HG03520 (cell line): Measurements from ENCODE around the gene HDAC4.

Experiments used
- ATAC-seq: cut with Tn5 transposase; IDR thresholded peaks from one replicate; pipeline ENCODE4 v1.9.1; 2021; ENCODE audit warnings: mild to moderate bottlenecking, moderate library complexity; ENCODE audit not compliant: unreplicated experiment

The HDAC4 gene

DNA sequence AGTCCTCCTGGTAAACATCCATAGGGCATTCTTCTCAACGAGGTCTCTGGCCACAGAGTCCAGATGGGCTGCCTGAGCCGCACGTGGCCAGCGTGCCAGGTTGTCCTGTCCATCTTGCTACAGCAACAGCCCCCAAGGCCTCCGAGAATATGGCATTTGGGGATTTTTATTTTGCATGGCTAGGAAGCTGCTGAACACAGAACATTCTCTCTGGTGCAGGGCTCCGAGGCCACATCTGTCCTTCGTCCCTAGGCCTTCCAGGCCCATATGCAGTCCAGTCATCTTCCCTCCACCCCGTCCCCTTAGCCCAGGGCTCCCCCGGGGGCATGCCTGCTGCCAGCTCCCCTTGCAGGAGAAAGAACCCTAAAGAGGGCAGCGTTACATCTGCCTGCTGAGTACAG, 2.3 kb downstream of the HDAC4 start:
- no peak for ATAC-seq

GRCh38 chr2:239397931-239398471, 2.8 kb downstream of the HDAC4 start:
- no peak for ATAC-seq

- no peak for ATAC-seq
Measured at GRCh38 chr2:239396881-239397681, 3.7 kb downstream of the HDAC4 start.

DNA sequence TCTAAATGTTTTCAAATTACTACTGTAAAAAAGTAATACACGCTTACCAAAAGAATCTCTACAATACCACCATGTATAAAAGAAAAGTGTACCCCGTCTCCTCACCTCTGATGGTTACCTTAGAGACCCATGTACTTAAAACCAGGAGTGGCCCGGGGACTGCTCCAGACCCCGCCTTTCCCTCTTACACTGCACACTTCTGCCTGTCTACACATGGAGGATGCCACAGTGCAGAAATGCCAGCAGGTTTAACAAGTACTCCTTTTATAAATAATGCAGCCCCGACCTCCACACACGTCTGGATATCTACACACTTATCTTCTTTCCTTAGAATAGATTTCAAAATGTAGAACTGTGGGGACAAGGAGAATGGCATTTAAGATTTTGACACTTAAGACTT, 5.3 kb downstream of the HDAC4 start:
- ATAC-seq = no peak

DNA sequence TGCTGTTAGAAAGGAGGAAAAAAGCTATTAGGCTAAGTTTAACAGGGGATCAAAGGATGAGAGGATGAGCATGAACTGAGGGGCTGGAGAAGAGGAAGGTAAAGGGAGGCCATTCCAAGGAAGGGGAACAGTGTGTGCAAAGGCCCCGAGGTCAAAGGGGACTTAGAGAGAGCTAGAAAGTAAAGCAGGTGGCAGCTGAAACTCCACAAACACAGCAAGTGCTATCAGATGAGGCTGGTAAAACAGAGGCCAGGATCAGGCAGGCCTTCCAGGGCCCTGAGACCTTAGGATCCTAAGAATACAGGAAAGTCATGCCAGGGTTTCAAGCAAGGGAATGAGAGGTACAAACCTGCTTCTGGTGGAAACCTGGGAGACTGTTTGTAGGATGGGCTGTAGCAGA, 5.8 kb downstream of the HDAC4 start:
- ATAC-seq = no peak

GRCh38 chr2:239394346-239394945, 6.4 kb downstream of the HDAC4 start:
- no peak for ATAC-seq

- no peak for ATAC-seq
Measured at GRCh38 chr2:239393941-239394340, 6.9 kb downstream of the HDAC4 start.

DNA sequence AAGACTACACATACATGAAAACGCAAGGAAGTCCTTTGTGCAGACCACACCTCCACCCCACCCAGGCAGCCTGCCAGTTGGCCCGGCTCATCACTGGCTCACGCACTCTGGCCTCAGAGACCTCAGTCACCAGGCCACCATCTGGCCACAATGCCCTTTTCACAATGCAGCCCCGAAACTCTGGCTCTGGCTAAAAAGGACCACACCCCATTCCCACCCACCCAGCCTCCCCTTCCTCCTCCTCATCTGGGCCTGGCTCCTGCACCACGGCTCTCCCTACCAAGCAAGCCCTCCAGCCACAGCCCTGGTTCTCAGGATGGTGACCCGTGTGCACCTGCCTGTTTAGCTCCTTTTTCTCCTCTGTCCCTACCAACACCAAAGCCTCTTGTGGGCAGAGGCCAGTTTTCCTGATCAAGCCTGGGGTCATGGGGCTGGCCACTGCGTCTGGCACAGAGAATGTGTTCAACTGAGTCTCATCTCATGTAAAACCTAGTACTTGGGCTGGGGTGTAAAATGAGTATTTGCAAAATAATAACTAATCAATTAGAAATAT, 7.4 kb downstream of the HDAC4 start:
- ATAC-seq = no peak

- ATAC-seq = no peak
Measured at GRCh38 chr2:239392688-239393387, 8.0 kb downstream of the HDAC4 start.

- ATAC-seq = no peak
Measured at GRCh38 chr2:239392072-239392357, 8.8 kb downstream of the HDAC4 start.

- ATAC-seq = no peak
Measured at GRCh38 chr2:239391286-239392071, 9.3 kb downstream of the HDAC4 start.

DNA sequence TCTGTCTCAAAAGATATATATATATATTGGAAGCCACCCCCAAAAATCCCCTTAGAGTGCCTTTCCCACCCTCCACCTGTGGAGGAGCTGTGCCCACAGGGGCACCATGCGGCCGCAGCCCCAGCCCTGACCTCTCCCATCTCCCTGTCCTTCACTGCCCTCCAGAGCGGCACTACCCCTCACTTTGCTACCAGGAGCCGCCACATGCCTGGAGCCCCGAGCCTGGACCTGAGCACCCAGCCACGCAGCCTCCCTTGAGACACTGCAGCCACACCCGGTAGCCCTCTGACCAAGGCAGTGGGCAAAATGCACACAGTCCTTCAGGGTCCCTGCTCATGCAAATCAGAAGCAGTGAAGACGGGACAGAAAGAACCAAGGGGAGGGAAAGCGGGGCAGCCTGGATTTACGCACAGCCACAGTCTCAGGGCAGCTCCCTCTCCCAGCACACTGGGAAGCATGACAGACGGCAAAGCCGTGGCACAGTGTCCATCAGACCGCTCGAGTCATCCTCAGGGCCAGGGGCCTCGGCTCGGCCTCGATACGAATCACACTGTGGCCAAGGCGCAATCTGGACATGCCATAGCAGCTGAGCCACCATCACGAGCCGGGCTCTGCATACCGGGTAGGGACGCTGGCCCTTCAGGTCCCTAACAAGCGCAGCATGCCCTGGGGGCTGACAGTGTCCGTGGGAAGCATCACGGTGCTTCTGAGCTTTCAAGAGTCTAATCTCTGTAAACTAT, 10.1 kb downstream of the HDAC4 start:
- ATAC-seq = no peak

- ATAC-seq = no peak
Measured at GRCh38 chr2:239389414-239390329, 11.1 kb downstream of the HDAC4 start.

DNA sequence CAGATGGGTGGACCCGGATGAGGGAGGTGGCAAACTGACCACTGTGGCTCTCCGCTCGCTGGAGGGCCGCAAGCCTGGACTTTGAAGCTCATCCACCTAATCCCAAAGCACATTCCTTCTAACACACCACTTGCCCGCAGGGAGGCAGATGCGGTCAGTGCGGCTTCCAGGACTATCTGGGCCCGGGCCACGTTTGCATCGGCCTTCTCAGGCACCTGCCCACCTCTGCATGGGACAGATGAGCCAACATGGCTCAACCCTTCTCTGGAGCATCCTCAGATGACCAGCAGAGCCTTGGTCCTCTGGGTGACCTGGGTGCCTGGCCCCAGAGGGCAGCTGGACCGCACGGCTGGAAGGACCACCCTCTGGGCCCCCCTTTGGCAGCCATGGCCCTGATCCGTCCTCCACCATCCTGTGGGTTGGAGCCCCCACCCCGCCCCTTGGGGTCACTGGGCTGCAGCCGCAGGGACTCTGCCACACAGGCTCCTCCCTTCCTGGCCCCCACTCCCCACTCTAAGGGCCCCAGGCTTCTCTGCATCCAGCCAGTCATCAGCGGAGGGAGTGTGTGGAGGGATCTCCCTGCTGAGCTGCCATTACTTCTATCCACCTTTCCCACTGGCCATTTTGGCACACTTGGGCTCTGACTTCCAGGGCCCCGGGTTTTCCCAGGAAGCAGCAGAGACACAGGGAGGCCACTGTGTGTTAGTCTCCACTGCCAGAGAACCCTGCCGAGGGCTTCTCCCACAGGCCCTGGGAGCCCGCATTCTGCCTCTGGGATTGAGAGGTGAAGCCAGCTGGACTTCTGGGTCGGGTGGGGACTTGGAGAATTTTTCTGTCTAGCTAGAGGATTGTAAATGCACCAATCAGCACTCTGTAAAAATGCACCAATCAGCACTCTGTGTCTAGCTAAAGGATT, 12.3 kb downstream of the HDAC4 start:
- no peak for ATAC-seq

GRCh38 chr2:239387811-239388210, 13.0 kb downstream of the HDAC4 start:
- no peak for ATAC-seq

DNA sequence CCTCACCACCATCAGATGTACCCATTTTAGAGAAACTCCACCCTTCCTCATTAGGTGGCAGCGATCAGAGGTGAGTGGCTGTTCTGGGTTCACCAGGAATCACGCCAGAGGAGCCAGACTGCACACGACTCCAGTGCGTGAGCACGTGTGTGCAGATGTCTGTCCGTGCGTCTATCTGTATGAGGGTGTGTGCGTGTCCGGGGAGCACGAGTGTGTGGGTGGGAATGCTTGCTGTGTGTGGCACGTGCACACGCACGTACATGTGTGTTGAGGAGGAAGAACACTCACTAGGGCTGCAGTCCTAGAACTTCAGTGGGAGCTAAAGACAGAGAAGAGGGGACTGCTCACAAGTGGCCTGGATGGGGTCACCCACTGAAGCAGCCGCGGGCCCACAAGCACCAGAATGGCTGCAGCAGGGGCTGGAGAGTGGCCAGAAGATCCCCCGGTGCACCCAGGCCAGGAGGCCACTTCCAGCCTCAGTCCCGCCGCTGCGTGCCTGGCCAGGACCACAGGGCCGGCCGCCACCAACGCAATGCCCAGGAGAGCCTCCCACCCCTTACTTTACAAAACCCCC, 13.9 kb downstream of the HDAC4 start:
- no peak for ATAC-seq

DNA sequence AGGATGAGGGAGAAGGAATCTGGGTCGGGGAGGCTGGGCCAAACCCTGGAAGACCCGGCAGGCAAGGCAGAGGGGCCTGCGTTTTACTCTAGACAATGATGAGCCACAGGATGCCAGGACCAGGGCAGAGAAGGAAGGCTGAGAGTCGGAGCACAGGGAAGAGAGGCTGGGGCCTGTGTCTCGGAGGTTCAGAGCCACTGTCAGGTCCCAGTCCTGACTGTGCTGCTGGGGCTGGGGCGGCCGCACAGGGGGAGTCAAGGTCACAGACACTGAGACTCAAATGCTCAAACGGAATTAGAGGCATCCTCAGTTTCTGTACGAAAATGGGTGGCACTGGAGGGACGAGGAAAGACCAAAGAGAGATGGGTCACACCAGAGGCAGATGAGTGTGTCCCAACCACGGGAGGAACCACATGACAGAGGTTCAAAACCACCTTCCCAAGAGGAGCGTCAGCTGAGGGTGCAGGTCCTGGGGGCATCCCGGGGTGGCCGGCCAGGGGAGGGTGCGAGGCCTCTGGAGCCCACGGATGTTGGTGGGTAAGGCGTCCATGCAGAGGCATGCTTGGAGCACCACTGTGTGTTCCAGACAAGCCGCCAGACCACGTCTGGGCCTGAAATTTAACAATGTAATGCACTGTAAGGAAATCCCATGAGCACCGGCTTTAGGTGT, 14.7 kb downstream of the HDAC4 start:
- ATAC-seq = no peak
